ENCODE data around the gene AFAP1L1. TPM values are rescaled to one million over a fixed set of nuclear protein-coding genes. Genes with fewer than 3 reads are reported as not detected.
A peak's percentile ranks its signal among the peaks of the same experiment; 100 is the strongest.

AFAP1L1 gene
- total and polyA plus RNA-seq, 2 of the 13 experiments (the other 11 are each of a cell fraction or from before 2014, with no cell fraction given), result 0.38 to 1.0 TPM

GRCh38 chr5:149322518-149322917, 50.9 kb downstream of the AFAP1L1 start (continued):
- TF ChIP-seq PRDM10 (CRISPR knock-in tag; IDR thresholded peaks at IDR 0.05; ENCODE audit: low read depth), result no peak
- no peak for TF ChIP-seq ZNF816 (CRISPR knock-in tag; IDR thresholded peaks at IDR 0.05; ENCODE audit: borderline replicate concordance)
- no peak for TF ChIP-seq ZNF572 (CRISPR knock-in tag; IDR thresholded peaks at IDR 0.05)
- TF ChIP-seq ZNF644 (CRISPR knock-in tag; IDR thresholded peaks at IDR 0.05; ENCODE audit: low read depth), result peak; percentile 76
- TF ChIP-seq ZNF556 (CRISPR knock-in tag; IDR thresholded peaks at IDR 0.05; ENCODE audit: borderline replicate concordance), result 0 out of 2 replicates have a peak, but pooled peaks have one; percentile 27
- no peak for TF ChIP-seq ZNF839 (CRISPR knock-in tag; IDR thresholded peaks at IDR 0.05; ENCODE audit: borderline replicate concordance)
- no peak for TF ChIP-seq ZNF75D (CRISPR knock-in tag; IDR thresholded peaks at IDR 0.05; ENCODE audit: borderline replicate concordance)
- TF ChIP-seq SRSF9 (IDR thresholded peaks at IDR 0.05; ENCODE audit: borderline replicate concordance, insufficient read depth, low read depth, low read length, poor library complexity, severe bottlenecking), result no peak
- TF ChIP-seq ARID5B (CRISPR knock-in tag; IDR thresholded peaks at IDR 0.05), result peak; percentile 74
- no peak for TF ChIP-seq EHMT2 (IDR thresholded peaks at IDR 0.05; ENCODE audit: borderline replicate concordance, low read depth, low read length)
- no peak for TF ChIP-seq WIZ (CRISPR knock-in tag; IDR thresholded peaks at IDR 0.05)
- peak; percentile 39; the same call in 1 of the 2 replicates for TF ChIP-seq SOX5 (CRISPR knock-in tag; IDR thresholded peaks at IDR 0.05; ENCODE audit: borderline replicate concordance)
- TF ChIP-seq ZBTB43 (CRISPR knock-in tag; conservative IDR thresholded peaks at IDR 0.05), result no peak
- TF ChIP-seq KLF16 (CRISPR knock-in tag; IDR thresholded peaks at IDR 0.05), result no peak
- peak; percentile 49; the same call in 1 of the 2 replicates for TF ChIP-seq ZBTB20 (CRISPR knock-in tag; IDR thresholded peaks at IDR 0.05; ENCODE audit: borderline replicate concordance, low read depth)
- no peak for TF ChIP-seq HMGXB3 (CRISPR knock-in tag; IDR thresholded peaks at IDR 0.05; ENCODE audit: borderline replicate concordance)

All from HepG2 (cell line).